Ovary (tissue), 3 donors: ENCODE measurements around the gene ADARB2.

ENCODE experiments used
- CTCF ChIP-seq, 3 donors: fragments of 450-650 bp in 2 of 3; fragments of 200-600 bp in 1 of 3; IDR thresholded peaks; one replicate each; pipeline versions ENCODE4 v1.5.1 to v1.8.0; 2016 to 2022; ENCODE audit warnings: antibody characterized with exemption in 3 of 3, mild to moderate bottlenecking in 1 of 3
- EP300 ChIP-seq: sonication (generic); formaldehyde crosslinking; IDR thresholded peaks from one replicate; pipeline ENCODE4 v1.6.1; 2017; ENCODE audit warnings: antibody characterized with exemption
- donor health status: DM: no; HTN: no; CAD: no.

GRCh38 chr10:1137499-1138163 is 599.7 kb downstream of the ADARB2 start:
- TF ChIP-seq CTCF (IDR thresholded peaks at IDR 0.05) (no peak), EP300 (no peak)
